Loucy (cell line): ENCODE data around the gene PIP5K1C.

Experiments
- CTCF ChIP-seq: fragments of 200-600 bp; sonication (generic); conservative IDR thresholded peaks from 2 replicates; pipeline ENCODE4 v1.5.1; 2014; ENCODE audit warnings: mild to moderate bottlenecking, antibody characterized with exemption, low read length
- EZH2phosphoT487 ChIP-seq: fragments of 200-600 bp; IDR thresholded peaks from 2 replicates; pipeline ENCODE4 v1.6.1; 2018; ENCODE audit warnings: antibody characterized with exemption, mild to moderate bottlenecking, moderate library complexity, borderline replicate concordance

- no peak for TF ChIP-seq CTCF
- no peak for TF ChIP-seq EZH2phosphoT487
These were observed 12.9 kb downstream of the PIP5K1C start for GRCh38 chr19:3687393-3687773.
